AG04450 (cell line): ENCODE data around the gene ACTR2. TPM values are rescaled to one million over a fixed set of nuclear protein-coding genes. Genes with fewer than 3 reads are reported as not detected.

Experiments used
- CTCF ChIA-PET: fragments of 300-600, 350-600 bp; formaldehyde crosslinking; extraction: SDS; loops from one replicate; lab custom pipeline; 2022; ENCODE audit warnings: antibody characterized with exemption, inconsistent platforms; lab: Charles Lee
- POLR2A ChIA-PET: fragments of 350-600 bp; formaldehyde crosslinking; extraction: SDS; loops from one replicate; lab custom pipeline; 2021; ENCODE audit warnings: antibody characterized with exemption, inconsistent platforms; lab: Yijun Ruan, JAX
- DNase-seq: peaks from one replicate; pipeline ENCODE4 v3.0.0-alpha.2; 2011; ENCODE audit warnings: low read depth, low spot score
- H3K27ac ChIP-seq: one replicate; pipeline ENCODE4 v1.5.1; 2012; ENCODE audit warnings: low read depth, low read length, control low read depth
- H3K27me3 ChIP-seq: one replicate; pipeline ENCODE4 v1.6.0; 2012; ENCODE audit warnings: low read length; ENCODE audit not compliant: control insufficient read depth, insufficient read depth
- H3K4me3 ChIP-seq: 2 replicates; pipeline ENCODE4 v1.5.1; 2011; ENCODE audit warnings: mild to moderate bottlenecking, low read depth, low read length, control low read depth
- H3K9me3 ChIP-seq: 2 replicates; pipeline ENCODE4 v1.5.1; 2012; ENCODE audit warnings: low read length; ENCODE audit not compliant: control insufficient read depth, insufficient read depth
- polyA plus RNA-seq: library from polyadenylated mRNA; depleted of rRNA; stranded (reverse); fragments of >200 nt; gene quantifications from 2 replicates; pipeline ENCODE4 v1.2.3, GENCODE V29; 2011; rRNA removed
- TF ChIP-seq, protein P1 (sequence below): IDR thresholded peaks from 2 replicates; pipeline ENCODE4 v1.5.1; 2011; ENCODE audit warnings: low read depth, low read length, control low read depth, inconsistent platforms

The ACTR2 gene
- polyA plus RNA-seq, 1 experiment: 240 TPM

DNA sequence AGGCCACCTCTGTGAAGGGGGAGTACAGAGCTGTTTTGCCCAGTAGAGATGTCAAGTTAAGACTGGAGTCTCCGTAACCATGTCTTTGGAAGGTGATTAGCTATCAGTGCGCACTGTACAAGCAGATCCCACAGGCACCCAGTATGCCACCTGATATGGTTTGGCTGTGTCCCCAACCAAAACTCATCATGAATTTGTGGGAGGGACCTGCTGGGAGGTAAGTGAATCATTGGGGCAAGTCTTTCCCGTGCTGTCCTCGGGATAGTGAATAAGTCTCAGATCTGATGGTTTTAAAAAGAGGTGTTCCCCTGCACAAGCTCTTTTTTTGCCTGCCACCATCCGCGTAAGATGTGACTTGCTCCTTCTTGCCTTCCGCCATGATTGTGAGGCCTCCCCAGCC, 90.2 kb downstream of the ACTR2 start:
- H3K27ac ChIP-seq: no peak overlapping the region
- no peaks in the 10 kb centered on the region for H3K27me3 ChIP-seq
- no peak for DNase-seq
- TF ChIP-seq, protein P1, sequence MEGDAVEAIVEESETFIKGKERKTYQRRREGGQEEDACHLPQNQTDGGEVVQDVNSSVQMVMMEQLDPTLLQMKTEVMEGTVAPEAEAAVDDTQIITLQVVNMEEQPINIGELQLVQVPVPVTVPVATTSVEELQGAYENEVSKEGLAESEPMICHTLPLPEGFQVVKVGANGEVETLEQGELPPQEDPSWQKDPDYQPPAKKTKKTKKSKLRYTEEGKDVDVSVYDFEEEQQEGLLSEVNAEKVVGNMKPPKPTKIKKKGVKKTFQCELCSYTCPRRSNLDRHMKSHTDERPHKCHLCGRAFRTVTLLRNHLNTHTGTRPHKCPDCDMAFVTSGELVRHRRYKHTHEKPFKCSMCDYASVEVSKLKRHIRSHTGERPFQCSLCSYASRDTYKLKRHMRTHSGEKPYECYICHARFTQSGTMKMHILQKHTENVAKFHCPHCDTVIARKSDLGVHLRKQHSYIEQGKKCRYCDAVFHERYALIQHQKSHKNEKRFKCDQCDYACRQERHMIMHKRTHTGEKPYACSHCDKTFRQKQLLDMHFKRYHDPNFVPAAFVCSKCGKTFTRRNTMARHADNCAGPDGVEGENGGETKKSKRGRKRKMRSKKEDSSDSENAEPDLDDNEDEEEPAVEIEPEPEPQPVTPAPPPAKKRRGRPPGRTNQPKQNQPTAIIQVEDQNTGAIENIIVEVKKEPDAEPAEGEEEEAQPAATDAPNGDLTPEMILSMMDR: no peak
- ChIA-PET POLR2A (no interaction called here), CTCF (no interaction called here)
- no peak overlapping the region for H3K4me3 ChIP-seq
- peaks cover 5% of the 10 kb centered on the region; the same call in 1 of the 2 replicates for H3K9me3 ChIP-seq

DNA sequence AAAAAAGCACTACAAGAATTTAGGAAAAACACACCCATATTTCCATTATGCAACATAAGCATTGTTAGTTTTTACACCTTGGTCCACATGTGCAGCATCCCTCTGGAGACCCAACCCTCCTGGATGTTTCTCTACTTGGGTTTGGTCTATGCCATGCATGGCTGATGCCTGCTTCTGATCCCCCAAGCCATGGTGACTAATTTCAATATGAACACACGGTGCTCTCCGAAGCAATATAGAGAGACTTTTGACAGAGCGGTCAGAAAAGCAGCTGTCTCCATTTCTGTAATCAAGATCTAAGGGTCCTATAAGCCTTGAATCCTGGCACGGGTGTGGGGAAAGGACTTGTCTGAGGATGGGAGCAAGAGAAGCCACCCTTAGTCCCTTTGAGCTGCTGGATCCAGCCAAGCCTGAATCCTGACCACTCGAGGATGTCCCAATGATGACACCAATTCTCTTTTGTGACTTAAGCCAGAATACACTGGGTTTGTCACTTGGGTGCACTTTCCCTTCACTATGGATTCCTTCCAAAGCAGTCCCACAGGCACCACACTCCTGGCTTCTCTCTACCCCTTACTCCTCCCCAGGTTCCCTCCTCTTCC, 91.5 kb downstream of the ACTR2 start:
- CTCF ChIA-PET: interaction anchor here (1.5 to 1.7 kb wide), 3 partner anchors 15 to 109 kb away, joined by 3 to 6 read pairs (median 3); no protein-coding TSS in a partner anchor
- TF ChIP-seq, protein P1: no peak
- POLR2A ChIA-PET: interaction anchor here (0.8 to 2.1 kb wide), 5 partner anchors 9 to 117 kb away, joined by 3 to 8 read pairs (median 7); no protein-coding TSS in a partner anchor
- Histone ChIP-seq H3K9me3 (no peaks in the 10 kb centered on the region), H3K4me3 (no peak overlapping the region), H3K27me3 (no peaks in the 10 kb centered on the region), H3K27ac (peak overlapping the region; percentile 97)
- DNase-seq: no peak

DNA sequence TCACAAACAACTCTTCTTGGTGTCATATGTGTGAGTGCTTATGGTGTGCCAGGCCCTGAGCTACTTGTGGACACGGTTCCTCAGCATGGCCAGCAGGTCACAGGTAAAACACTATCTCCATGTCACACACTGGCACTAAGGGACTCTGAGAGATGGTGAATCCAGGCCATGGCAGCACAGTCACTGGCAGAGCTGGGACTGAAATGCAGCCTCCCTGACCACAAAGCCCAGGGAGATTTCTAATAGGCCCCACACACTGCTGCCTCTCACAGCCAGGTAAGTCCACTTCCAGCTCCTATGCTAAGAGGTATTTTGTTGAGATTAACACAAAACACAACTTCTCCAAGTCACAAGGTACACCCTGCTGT, 92.0 kb downstream of the ACTR2 start:
- Histone ChIP-seq H3K9me3 (no peaks in the 10 kb centered on the region), H3K27ac (peak overlapping the region; percentile 97), H3K4me3 (no peak overlapping the region), H3K27me3 (no peaks in the 10 kb centered on the region)
- ChIA-PET POLR2A (interaction anchor here (0.6 to 2.1 kb wide), 9 partner anchors 9 to 117 kb away, joined by 3 to 8 read pairs (median 7); partner anchors contain the start of gene ACTR2), CTCF (interaction anchor here (0.9 to 2.1 kb wide), 9 partner anchors 8 to 108 kb away, joined by 3 to 8 read pairs (median 4); no protein-coding TSS in a partner anchor)
- TF ChIP-seq, protein P1: no peak
- DNase-seq: no peak

DNA sequence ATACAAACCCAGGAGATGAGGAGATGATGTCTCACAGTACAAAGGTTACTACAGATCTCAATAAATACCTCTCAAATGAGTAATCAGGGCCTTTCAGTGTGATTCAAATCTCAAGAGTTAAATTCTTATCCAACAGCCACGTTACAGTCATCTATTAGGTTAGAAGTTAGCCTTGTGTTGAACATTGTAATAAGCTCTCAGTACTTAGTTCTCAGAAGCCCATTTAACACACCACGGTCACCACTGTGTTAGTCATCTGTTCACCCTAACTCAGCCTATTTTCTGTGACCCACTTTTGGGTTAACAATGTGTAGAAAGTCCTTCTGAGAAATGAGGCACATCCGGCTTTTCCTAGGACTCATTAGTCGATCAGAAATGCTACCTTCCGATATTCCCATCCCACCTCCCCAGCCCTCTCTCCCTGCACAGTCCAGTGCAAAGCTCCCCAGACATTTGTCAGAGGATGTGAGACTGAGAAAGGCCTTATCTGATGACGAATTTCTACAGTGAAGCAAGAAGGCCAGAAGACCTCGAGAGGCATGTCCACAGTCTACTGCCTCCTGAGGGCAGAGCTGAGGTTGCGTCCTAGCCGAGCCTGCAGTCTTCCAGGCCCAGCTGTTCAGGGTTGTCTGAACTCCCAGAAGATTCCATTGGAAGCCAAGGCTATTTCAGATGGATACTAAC, 92.6 kb downstream of the ACTR2 start:
- ChIA-PET POLR2A (interaction anchor here (0.5 to 2.1 kb wide), 12 partner anchors 10 to 190 kb away, joined by 3 to 8 read pairs (median 4); partner anchors contain the start of genes ACTR2 and RAB1A), CTCF (interaction anchor here (0.5 to 2.1 kb wide), 12 partner anchors 9 to 108 kb away, joined by 3 to 8 read pairs (median 4); no protein-coding TSS in a partner anchor)
- Histone ChIP-seq H3K9me3 (no peaks in the 10 kb centered on the region), H3K4me3 (no peak overlapping the region; the same call in 1 of the 2 replicates), H3K27me3 (no peaks in the 10 kb centered on the region), H3K27ac (peak overlapping the region; percentile 99)
- DNase-seq: peak; percentile 82
- TF ChIP-seq, protein P1: peak; percentile 74

Other genes with a start within 250 kb of the ACTR2 start
- gene SLC1A4, start 238.4 kb upstream of the ACTR2 start, polyA plus RNA-seq: 22.3 and 24.8 TPM in 2 replicates
- 7.3 and 7.9 TPM in 2 replicates for gene CEP68, start 171.4 kb upstream of the ACTR2 start, polyA plus RNA-seq
- gene RAB1A, start 97.7 kb upstream of the ACTR2 start, polyA plus RNA-seq: 215 and 292 TPM in 2 replicates
- gene SPRED2, start 204.8 kb downstream of the ACTR2 start, polyA plus RNA-seq: 18.6 and 21.2 TPM in 2 replicates